Dendritic cell treated with granulocyte-macrophage colony-stimulating factor and Interleukin-4, amounts not matched to agents 40 ng/mL and 50 ng/mL, for 4 days (primary cell): ENCODE data around the gene FBXO47.

Experiments
- H3K27ac Mint-ChIP-seq: one replicate; pipeline ENCODE4 v1.8.0; 2022; ENCODE audit warnings: mild to moderate bottlenecking, mixed read lengths
- H3K27me3 Mint-ChIP-seq: one replicate; pipeline ENCODE4 v1.8.0; 2022; ENCODE audit warnings: mild to moderate bottlenecking, mixed read lengths
- H3K36me3 Mint-ChIP-seq: one replicate; pipeline ENCODE4 v1.8.0; 2022; ENCODE audit warnings: low read depth, mixed read lengths
- H3K4me1 Mint-ChIP-seq: one replicate; pipeline ENCODE4 v1.8.0; 2022; ENCODE audit warnings: low read depth, mixed read lengths
- H3K4me3 Mint-ChIP-seq: one replicate; pipeline ENCODE4 v1.8.0; 2022; ENCODE audit warnings: mild to moderate bottlenecking, moderate library complexity, mixed read lengths
- H3K9me3 Mint-ChIP-seq: one replicate; pipeline ENCODE4 v1.8.0; 2022; ENCODE audit warnings: mixed read lengths
- intact Hi-C: fragments of 100-400 bp; cut with micrococcal nuclease; formaldehyde crosslinking; loops from one replicate; pipeline ENCODE4 v1.15.0; 2022

FBXO47 gene

GRCh38 chr17:38896346-38896954 lies 70.8 kb downstream of the FBXO47 start:
- Mint-ChIP-seq H3K4me1 (peaks cover 87% of the 10 kb centered on the region), H3K9me3 (no peaks in the 10 kb centered on the region), H3K4me3 (no peak overlapping the region), H3K36me3 (peaks cover 85% of the 10 kb centered on the region), H3K27ac (peak overlapping the region; percentile 11), H3K27me3 (no peaks in the 10 kb centered on the region)
- intact Hi-C loops: no loop called here

DNA sequence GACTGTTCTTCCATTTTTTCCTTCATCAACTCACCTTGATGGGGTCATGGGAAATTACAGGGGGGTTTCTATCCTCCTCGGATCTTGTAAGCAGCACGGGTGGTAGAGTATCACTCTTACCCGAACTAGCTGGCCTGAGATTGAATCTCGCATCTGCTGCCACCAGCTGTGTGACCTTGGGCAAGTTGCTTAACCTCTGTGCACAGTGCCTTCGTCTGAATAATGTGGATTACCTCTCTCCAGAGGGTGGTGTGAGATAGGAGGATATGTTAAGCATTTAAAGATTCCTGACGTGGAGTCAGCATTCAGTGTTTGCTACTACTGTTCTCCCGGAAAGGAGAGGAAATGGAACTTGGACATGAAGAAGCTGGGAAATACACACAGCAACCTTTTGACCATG lies 72.9 kb downstream of the FBXO47 start:
- Mint-ChIP-seq H3K27ac (peak overlapping the region; percentile 84), H3K4me3 (no peak overlapping the region), H3K4me1 (peaks cover 89% of the 10 kb centered on the region), H3K36me3 (peaks cover 100% of the 10 kb centered on the region), H3K9me3 (no peaks in the 10 kb centered on the region), H3K27me3 (no peaks in the 10 kb centered on the region)
- intact Hi-C loops: no loop called here

GRCh38 chr17:38893607-38894006 lies 73.6 kb downstream of the FBXO47 start:
- Mint-ChIP-seq H3K4me3 (no peak overlapping the region), H3K27ac (peak overlapping the region; percentile 84), H3K36me3 (peaks cover 100% of the 10 kb centered on the region), H3K4me1 (peaks cover 89% of the 10 kb centered on the region), H3K9me3 (no peaks in the 10 kb centered on the region), H3K27me3 (no peaks in the 10 kb centered on the region)
- intact Hi-C loops: no loop called here

DNA sequence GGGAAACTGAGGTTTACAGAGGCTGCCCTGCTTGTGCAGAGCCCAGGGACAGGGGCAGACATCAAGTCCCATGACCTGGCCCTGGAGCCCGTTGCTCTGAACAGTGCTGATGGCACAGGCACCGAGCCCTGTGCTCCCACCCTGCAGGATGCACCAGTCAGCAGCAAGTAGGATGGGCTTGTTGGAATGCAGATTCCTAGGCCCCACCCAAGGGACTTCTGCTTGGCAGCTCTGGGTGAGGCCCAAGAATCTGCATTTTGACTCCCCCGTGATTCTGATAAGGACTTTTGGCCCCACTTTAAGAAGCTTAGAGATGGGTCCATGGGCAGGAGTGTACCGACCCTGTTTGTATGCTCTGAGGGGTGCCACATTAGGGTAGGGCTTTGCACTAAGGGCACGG lies 74.1 kb downstream of the FBXO47 start:
- Mint-ChIP-seq H3K4me1 (peaks cover 86% of the 10 kb centered on the region), H3K27ac (peak overlapping the region; percentile 84), H3K9me3 (no peaks in the 10 kb centered on the region), H3K4me3 (no peak overlapping the region), H3K36me3 (peaks cover 100% of the 10 kb centered on the region), H3K27me3 (no peaks in the 10 kb centered on the region)
- intact Hi-C loops: no loop called here

DNA sequence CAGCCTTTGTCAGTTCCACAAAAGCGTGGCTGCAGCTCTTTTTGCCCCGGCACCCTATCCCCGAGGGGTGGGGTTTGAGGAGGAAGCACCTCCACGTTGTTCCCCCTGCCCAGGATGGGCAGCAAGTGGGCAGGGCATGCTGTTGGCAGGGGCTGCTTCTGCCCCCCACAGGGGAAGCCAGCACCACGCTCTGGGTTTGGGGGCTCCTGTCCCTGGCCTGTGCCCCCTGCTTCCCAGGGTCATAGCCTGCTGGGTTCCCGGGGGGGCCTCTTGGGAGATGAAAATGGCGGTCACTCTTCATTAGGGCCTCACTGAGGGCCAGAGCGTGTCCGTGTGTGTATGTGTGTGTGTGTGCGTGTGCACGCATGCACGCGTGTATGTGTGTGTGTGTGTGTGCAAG lies 74.6 kb downstream of the FBXO47 start:
- Mint-ChIP-seq H3K36me3 (peaks cover 100% of the 10 kb centered on the region), H3K27ac (peak overlapping the region; percentile 84), H3K4me3 (no peak overlapping the region), H3K27me3 (no peaks in the 10 kb centered on the region), H3K9me3 (no peaks in the 10 kb centered on the region), H3K4me1 (peaks cover 84% of the 10 kb centered on the region)
- intact Hi-C loops: no loop called here

GRCh38 chr17:38892083-38892482 lies 75.1 kb downstream of the FBXO47 start:
- Mint-ChIP-seq H3K4me3 (peak overlapping the region; percentile 17), H3K27me3 (no peaks in the 10 kb centered on the region), H3K27ac (peak overlapping the region; percentile 84), H3K36me3 (peaks cover 100% of the 10 kb centered on the region), H3K9me3 (no peaks in the 10 kb centered on the region), H3K4me1 (peaks cover 84% of the 10 kb centered on the region)
- intact Hi-C loops: no loop called here

DNA sequence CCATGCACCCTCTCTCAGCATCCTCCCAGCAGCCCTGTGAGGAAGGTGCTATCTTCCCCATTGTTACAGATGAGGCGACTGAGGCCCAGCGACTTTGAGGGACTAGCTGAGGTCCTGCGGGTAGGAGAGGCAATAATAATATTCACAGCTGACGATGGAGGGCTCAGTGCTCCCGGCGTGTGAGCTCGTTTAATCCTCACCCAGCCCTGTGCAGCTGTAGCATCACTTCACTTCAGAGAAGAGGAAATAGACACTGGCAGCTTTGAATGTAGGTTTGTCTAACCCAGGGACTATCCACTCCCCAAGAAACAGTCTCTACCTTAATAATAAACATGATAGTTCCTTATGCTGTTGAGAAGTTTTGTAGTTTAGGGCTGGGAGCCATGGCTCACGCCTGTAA lies 75.8 kb downstream of the FBXO47 start:
- Mint-ChIP-seq H3K4me1 (peaks cover 84% of the 10 kb centered on the region), H3K27me3 (no peaks in the 10 kb centered on the region), H3K9me3 (no peaks in the 10 kb centered on the region), H3K4me3 (no peak overlapping the region), H3K27ac (peak overlapping the region; percentile 84), H3K36me3 (peaks cover 100% of the 10 kb centered on the region)
- intact Hi-C loops: no loop called here

DNA sequence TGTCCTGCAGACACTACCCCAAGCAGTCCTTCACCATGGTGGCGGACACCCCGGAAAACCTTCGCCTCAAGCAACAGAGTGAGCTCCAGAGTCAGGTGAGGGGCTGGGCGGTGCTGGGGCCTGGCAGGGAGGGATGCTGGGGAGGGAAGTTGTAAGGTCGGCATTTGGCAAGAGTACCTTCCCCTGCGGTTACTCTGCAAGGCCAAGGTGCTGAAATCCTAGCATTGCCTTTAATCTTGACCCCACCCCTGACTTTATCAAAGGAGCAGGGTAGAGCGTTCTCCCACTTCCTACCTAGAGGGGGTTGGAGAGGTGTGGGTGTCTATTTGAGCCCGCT lies 76.8 kb downstream of the FBXO47 start:
- H3K4me1 Mint-ChIP-seq: peaks cover 84% of the 10 kb centered on the region
- H3K9me3 Mint-ChIP-seq: no peaks in the 10 kb centered on the region
- intact Hi-C loops: no loop called here
- H3K36me3 Mint-ChIP-seq: peaks cover 100% of the 10 kb centered on the region
- peak overlapping the region; percentile 38 for H3K27ac Mint-ChIP-seq
- no peaks in the 10 kb centered on the region for H3K27me3 Mint-ChIP-seq
- H3K4me3 Mint-ChIP-seq: no peak overlapping the region

DNA sequence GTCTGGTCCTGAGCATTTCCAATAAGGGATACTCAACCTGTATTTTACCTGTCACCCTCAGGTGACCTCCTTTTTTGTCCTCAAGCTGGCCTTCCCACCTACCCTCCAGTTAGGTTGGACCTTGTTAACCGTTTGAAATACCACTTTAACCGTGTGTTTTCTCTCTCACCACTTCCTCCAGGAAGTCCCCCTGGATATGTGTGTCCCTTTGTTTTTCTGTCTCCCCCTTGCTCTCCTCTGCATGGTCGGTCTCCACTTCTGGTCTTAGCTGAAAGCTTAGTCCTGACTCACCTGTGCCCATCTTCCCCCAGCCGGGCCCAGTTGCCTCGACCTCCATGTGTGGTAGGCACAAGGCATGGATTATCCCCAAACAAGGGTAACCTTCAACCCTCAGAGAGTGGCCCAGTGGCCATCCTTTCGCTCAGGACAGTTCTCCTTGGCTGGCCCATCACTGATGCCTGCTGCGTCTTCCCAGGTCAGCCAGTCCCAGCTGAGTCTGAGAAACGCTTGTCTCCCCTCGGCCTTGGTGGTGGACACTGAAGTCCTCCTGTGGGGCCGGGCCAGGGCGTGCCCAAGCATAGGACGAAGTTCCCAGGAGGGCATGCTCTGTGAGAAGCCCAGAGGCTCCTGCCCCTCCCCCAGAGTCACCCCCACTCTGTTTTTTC lies 77.3 kb downstream of the FBXO47 start:
- Mint-ChIP-seq H3K36me3 (peaks cover 100% of the 10 kb centered on the region), H3K4me1 (peaks cover 88% of the 10 kb centered on the region), H3K4me3 (no peak overlapping the region), H3K9me3 (no peaks in the 10 kb centered on the region), H3K27ac (peak overlapping the region; percentile 38), H3K27me3 (no peaks in the 10 kb centered on the region)
- intact Hi-C loops: no loop called here

GRCh38 chr17:38888842-38889241 lies 78.4 kb downstream of the FBXO47 start:
- no peaks in the 10 kb centered on the region for H3K9me3 Mint-ChIP-seq
- intact Hi-C loops: no loop called here

DNA sequence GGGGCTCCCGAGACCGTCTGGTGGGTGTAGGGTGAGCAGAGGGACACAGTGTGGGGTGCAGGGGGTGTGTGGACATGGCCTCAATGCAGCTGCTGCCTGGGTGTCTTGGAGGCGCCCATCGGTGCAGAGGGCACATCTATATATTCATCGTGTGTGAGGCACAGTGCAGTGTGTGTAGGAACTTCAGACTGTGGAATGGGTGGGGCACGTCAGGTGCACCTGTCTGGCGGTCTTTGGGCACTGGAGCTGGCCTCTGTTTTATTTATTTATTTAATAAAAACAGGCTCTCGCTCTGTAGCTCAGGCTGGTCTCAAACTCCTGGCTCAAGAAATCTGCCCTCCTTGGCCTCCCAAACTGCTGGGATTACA lies 80.6 kb downstream of the FBXO47 start:
- H3K4me3 Mint-ChIP-seq: no peak overlapping the region
- no peak overlapping the region for H3K27ac Mint-ChIP-seq
- no peaks in the 10 kb centered on the region for H3K27me3 Mint-ChIP-seq
- peaks cover 100% of the 10 kb centered on the region for H3K36me3 Mint-ChIP-seq
- peaks cover 86% of the 10 kb centered on the region for H3K4me1 Mint-ChIP-seq
- intact Hi-C loops: no loop called here
- H3K9me3 Mint-ChIP-seq: no peaks in the 10 kb centered on the region

More at GRCh38 chr17:38888842-38889241, 78.4 kb downstream of the FBXO47 start:
- Mint-ChIP-seq H3K4me3 (no peak overlapping the region), H3K27ac (no peak overlapping the region), H3K27me3 (no peaks in the 10 kb centered on the region), H3K4me1 (peaks cover 86% of the 10 kb centered on the region), H3K36me3 (peaks cover 100% of the 10 kb centered on the region)
